GM21526 (cell line): ENCODE results near the gene SND1.

Experiments used
- ATAC-seq: cut with Tn5 transposase; IDR thresholded peaks from one replicate; pipeline ENCODE4 v1.9.1; 2021; ENCODE audit warnings: moderate library complexity; ENCODE audit not compliant: unreplicated experiment, low FRiP score

The SND1 gene

GRCh38 chr7:128053023-128053422, 401.0 kb downstream of the SND1 start:
- no peak for ATAC-seq

GRCh38 chr7:128053991-128054390, 402.0 kb downstream of the SND1 start:
- no peak for ATAC-seq

- no peak for ATAC-seq
Observed at GRCh38 chr7:128054511-128054910, 402.5 kb downstream of the SND1 start.

- ATAC-seq = no peak
Observed at GRCh38 chr7:128055637-128056036, 403.6 kb downstream of the SND1 start.

- no peak for ATAC-seq
Observed at GRCh38 chr7:128056901-128057300, 404.9 kb downstream of the SND1 start.

GRCh38 chr7:128057909-128058308, 405.9 kb downstream of the SND1 start:
- no peak for ATAC-seq

- no peak for ATAC-seq
Observed at GRCh38 chr7:128059143-128059988, 407.4 kb downstream of the SND1 start.

GRCh38 chr7:128060018-128060417, 408.0 kb downstream of the SND1 start:
- no peak for ATAC-seq

GRCh38 chr7:128063088-128063487, 411.1 kb downstream of the SND1 start:
- ATAC-seq = no peak

GRCh38 chr7:128065872-128066271, 413.9 kb downstream of the SND1 start:
- no peak for ATAC-seq

GRCh38 chr7:128066395-128066794, 414.4 kb downstream of the SND1 start:
- no peak for ATAC-seq

GRCh38 chr7:128066858-128067257, 414.9 kb downstream of the SND1 start:
- ATAC-seq = no peak

- ATAC-seq = no peak
Observed at GRCh38 chr7:128067983-128068382, 416.0 kb downstream of the SND1 start.

GRCh38 chr7:128068785-128069184, 416.8 kb downstream of the SND1 start:
- no peak for ATAC-seq

GRCh38 chr7:128069373-128070364, 417.7 kb downstream of the SND1 start:
- no peak for ATAC-seq

- no peak for ATAC-seq
Observed at GRCh38 chr7:128071376-128071775, 419.4 kb downstream of the SND1 start.

- no peak for ATAC-seq
Observed at GRCh38 chr7:128071801-128072200, 419.8 kb downstream of the SND1 start.

- no peak for ATAC-seq
Observed at GRCh38 chr7:128073671-128074310, 421.8 kb downstream of the SND1 start.

GRCh38 chr7:128074336-128074735, 422.3 kb downstream of the SND1 start:
- no peak for ATAC-seq

- no peak for ATAC-seq
Observed at GRCh38 chr7:128074736-128075135, 422.7 kb downstream of the SND1 start.
